ENCODE results near the gene TGFA. TPM values are rescaled to one million over a fixed set of nuclear protein-coding genes. Genes with fewer than 3 reads are reported as not detected.

The TGFA gene
- total RNA-seq, 2 experiments from 2014 or later: not detected

GRCh38 chr2:70546885-70547284 lies 6.7 kb downstream of the TGFA start:
- Histone ChIP-seq H3K9me2 (ENCODE audit: insufficient read depth, low read length) (no peaks in the 10 kb centered on the region), H3K36me3 (ENCODE audit: insufficient read depth, low read length) (no peaks in the 10 kb centered on the region), H3K79me2 (ENCODE audit: insufficient read depth, low read depth, low read length) (no peaks in the 10 kb centered on the region), H3K4me2 (ENCODE audit: low read length) (no peak overlapping the region), H4K20me1 (ENCODE audit: insufficient read depth, low read length) (no peaks in the 10 kb centered on the region), H3K9me3 (ENCODE audit: low read length) (no peaks in the 10 kb centered on the region), H2AFZ (ENCODE audit: low read length) (no peak overlapping the region), H3K27ac (ENCODE audit: low read depth, low read length, poor library complexity, severe bottlenecking) (no peak overlapping the region), H3K4me1 (ENCODE audit: insufficient read depth, low read length, poor library complexity, severe bottlenecking) (no peaks in the 10 kb centered on the region), H3K4me3 (ENCODE audit: low read depth, low read length, poor library complexity, severe bottlenecking) (no peak overlapping the region)
- ChIA-PET CTCF (ENCODE audit: unreplicated experiment) (no interaction called here), POLR2A (no interaction called here)
- no TSS peak for BruUV-seq (replicated peaks)
- intact Hi-C loops (cut with micrococcal nuclease; ENCODE audit: unreplicated experiment): no loop called here
- DNase-seq (ENCODE audit: low spot score): no peak
- TF ChIP-seq CTCF (conservative IDR thresholded peaks at IDR 0.05; ENCODE audit: low read length) (no peak), EZH2phosphoT487 (IDR thresholded peaks at IDR 0.05; ENCODE audit: borderline replicate concordance, low read depth, low read length) (no peak)

- Histone ChIP-seq H3K36me3 (ENCODE audit: insufficient read depth, low read length) (no peaks in the 10 kb centered on the region), H3K27ac (ENCODE audit: low read depth, low read length, poor library complexity, severe bottlenecking) (no peak overlapping the region), H3K79me2 (ENCODE audit: insufficient read depth, low read depth, low read length) (no peaks in the 10 kb centered on the region), H3K9me2 (ENCODE audit: insufficient read depth, low read length) (no peaks in the 10 kb centered on the region), H3K4me3 (ENCODE audit: low read depth, low read length, poor library complexity, severe bottlenecking) (no peak overlapping the region), H3K4me2 (ENCODE audit: low read length) (no peak overlapping the region), H3K9me3 (ENCODE audit: low read length) (no peaks in the 10 kb centered on the region), H2AFZ (ENCODE audit: low read length) (no peak overlapping the region), H4K20me1 (ENCODE audit: insufficient read depth, low read length) (no peaks in the 10 kb centered on the region), H3K4me1 (ENCODE audit: insufficient read depth, low read length, poor library complexity, severe bottlenecking) (no peaks in the 10 kb centered on the region)
- BruUV-seq (replicated peaks): no TSS peak
- DNase-seq (ENCODE audit: low spot score): no peak
- ChIA-PET POLR2A (no interaction called here), CTCF (ENCODE audit: unreplicated experiment) (no interaction called here)
- no peak for TF ChIP-seq CTCF (conservative IDR thresholded peaks at IDR 0.05; ENCODE audit: low read length)
- TF ChIP-seq EZH2phosphoT487 (IDR thresholded peaks at IDR 0.05; ENCODE audit: borderline replicate concordance, low read depth, low read length): no peak
- intact Hi-C loops (cut with micrococcal nuclease; ENCODE audit: unreplicated experiment): no loop called here
These were observed 7.2 kb downstream of the TGFA start for GRCh38 chr2:70546376-70546775.

- ChIA-PET POLR2A (no interaction called here), CTCF (ENCODE audit: unreplicated experiment) (no interaction called here)
- Histone ChIP-seq H4K20me1 (ENCODE audit: insufficient read depth, low read length) (no peaks in the 10 kb centered on the region), H3K27ac (ENCODE audit: low read depth, low read length, poor library complexity, severe bottlenecking) (no peak overlapping the region), H3K4me1 (ENCODE audit: insufficient read depth, low read length, poor library complexity, severe bottlenecking) (no peaks in the 10 kb centered on the region), H3K4me2 (ENCODE audit: low read length) (no peak overlapping the region), H3K9me2 (ENCODE audit: insufficient read depth, low read length) (no peaks in the 10 kb centered on the region), H2AFZ (ENCODE audit: low read length) (no peak overlapping the region), H3K4me3 (ENCODE audit: low read depth, low read length, poor library complexity, severe bottlenecking) (no peak overlapping the region), H3K79me2 (ENCODE audit: insufficient read depth, low read depth, low read length) (no peaks in the 10 kb centered on the region), H3K9me3 (ENCODE audit: low read length) (no peaks in the 10 kb centered on the region), H3K36me3 (ENCODE audit: insufficient read depth, low read length) (no peaks in the 10 kb centered on the region)
- intact Hi-C loops (cut with micrococcal nuclease; ENCODE audit: unreplicated experiment): no loop called here
- no peak for DNase-seq (ENCODE audit: low spot score)
- TF ChIP-seq EZH2phosphoT487 (IDR thresholded peaks at IDR 0.05; ENCODE audit: borderline replicate concordance, low read depth, low read length) (no peak), CTCF (conservative IDR thresholded peaks at IDR 0.05; ENCODE audit: low read length) (no peak)
- BruUV-seq (replicated peaks): no TSS peak
These were observed 12.1 kb downstream of the TGFA start for GRCh38 chr2:70541481-70542020.
